ENCODE results near the gene RASSF8.

Gene RASSF8

GRCh38 chr12:25994901-25995625, 36.6 kb downstream of the RASSF8 start:
- DNase-seq, result no peak

GRCh38 chr12:25995906-25996305, 37.4 kb downstream of the RASSF8 start:
- DNase-seq, result no peak

DNA sequence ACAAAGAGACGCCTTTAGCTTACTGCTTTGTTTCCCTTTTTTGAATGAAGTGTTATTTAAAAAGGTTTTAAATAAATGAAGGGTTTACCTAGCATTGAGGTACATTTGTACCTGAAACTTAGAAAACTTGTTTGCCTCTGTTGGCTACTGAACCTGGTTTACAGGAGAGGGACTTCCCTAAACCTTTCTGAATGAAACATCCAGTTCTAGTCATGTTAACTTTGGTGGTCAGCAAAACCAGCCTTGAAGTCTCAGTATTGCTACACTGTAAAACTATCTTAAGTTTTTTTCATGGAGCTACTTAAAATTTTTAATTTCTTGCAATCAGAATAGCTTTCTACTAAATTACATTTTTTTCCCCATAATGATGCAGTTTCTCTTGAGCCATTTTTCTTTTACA, 38.2 kb downstream of the RASSF8 start:
- no peak for DNase-seq

GRCh38 chr12:25997201-25997963, 38.9 kb downstream of the RASSF8 start:
- no peak for DNase-seq

DNA sequence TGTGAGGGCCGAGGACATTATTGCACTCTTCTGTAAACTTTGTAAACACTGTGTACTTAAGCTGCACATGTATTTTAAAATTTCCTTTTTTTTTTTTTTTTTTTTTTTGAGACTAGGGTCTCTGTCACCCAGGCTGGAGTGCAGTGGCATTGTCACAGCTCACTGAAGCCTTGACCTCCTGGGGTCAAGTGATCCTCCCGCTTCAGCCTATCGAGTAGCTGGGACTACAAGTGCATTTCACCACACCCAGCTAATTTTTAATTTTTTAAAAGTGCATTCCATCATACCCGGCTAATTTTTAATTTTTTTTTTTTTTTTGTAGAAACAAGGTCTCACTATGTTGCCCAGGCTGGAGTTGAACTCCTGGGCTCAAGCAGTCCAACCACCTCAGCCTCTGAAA, 42.4 kb downstream of the RASSF8 start:
- no peak for DNase-seq

- DNase-seq, result no peak
Measured at GRCh38 chr12:26001530-26001929, 43.0 kb downstream of the RASSF8 start.

- no peak for DNase-seq
Measured at GRCh38 chr12:26003065-26003464, 44.6 kb downstream of the RASSF8 start.

DNA sequence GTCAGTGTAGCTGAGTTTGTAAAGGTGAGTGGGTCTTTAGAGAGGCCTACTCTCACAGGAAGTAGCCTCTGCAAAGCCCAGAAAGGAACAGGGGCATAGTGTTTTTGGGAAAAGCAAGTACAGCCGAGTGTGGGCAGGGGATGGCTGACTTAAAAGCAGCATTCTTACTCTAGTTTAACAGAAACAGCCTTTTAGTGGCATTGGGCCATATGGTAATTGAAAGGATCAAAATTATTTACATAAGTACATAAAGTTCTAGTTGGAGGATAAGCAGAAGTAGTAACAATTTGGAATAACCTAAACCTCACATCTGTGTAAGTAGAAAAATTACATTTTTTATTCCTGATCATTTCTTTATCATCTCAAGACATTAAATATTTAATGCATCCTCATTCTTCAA, 49.1 kb downstream of the RASSF8 start:
- no peak for DNase-seq

DNA sequence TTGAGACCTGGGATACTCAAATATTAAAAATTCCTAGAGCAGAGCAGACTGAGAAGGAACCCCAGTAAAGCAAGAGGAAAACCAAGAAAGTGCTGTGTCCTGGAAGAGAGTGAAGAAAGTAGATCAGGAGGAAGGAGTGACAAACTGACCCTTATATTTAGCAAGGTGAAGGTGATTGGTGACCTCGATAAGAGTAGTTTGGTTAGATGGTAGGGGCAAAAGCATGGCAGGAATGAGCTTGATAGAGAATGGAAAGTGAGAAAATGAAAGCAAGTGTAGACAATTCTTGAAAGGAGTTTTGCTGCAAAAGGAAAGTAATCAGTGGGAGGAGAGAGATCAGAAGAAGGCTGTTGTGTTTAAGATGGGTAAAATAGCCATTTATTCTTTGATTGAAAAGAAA, 51.1 kb downstream of the RASSF8 start:
- DNase-seq, result no peak

DNA sequence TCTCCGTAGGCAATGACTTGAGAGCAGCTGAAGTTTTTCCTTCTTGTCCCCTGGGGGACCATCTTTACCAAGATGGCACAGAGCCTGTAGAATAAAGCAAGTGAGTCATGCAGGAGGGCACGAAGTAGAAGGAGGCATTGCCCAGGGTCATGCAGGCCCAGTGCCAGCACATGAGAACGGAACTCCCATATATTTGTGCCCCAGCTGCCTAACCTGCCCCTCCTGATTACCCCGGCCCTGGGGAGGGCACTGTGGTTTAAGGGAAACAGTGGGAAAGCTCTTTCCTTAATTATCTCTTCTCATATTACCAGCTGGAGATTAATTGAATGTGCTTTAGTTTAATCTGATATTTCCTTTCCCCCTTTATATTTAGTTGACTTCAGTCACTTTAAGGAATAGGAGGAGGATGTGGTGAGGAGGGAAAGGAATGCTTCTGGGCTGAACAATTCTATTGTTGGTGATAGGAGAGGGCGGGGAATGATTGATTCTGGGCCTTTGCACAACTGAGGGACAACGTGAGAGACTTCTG, 51.9 kb downstream of the RASSF8 start:
- DNase-seq, result no peak

DNA sequence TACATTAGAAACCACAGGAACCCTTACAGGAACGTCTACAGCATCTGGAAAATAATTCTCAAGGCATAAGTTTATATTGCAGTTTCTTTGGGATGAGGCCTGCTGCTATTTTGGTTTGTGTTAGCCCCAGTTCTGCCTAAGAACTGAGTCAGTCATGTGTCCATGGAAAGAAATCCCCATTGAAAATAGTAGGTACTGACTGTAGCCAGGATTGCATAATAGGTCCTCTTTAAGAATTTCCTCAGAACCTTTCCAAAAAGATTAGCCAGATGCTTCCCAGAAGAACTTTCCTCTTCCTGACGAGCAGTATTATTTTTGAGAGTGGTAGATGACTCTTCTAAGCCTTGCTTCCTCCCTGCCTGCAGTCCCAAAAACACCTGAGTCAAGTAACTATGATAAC, 52.6 kb downstream of the RASSF8 start:
- DNase-seq, result no peak

DNA sequence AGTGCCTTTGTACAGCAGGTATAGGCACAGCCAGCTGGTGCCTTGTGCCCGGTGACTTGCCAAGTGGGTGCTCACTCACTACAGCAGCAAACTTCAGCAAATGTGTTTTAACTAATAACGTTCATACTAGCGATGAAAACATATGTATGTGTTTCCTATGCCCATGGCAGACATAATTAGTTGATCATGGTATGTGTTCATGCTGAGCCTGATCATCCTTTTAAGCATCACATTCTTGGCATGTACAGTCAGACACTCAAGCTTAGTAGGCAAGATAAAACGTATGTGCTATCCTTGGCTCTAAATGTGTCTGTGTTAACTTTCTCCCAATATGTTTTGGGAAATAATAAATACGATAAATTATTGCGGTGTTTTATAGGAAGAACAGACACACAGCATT, 55.6 kb downstream of the RASSF8 start:
- DNase-seq, result no peak

DNA sequence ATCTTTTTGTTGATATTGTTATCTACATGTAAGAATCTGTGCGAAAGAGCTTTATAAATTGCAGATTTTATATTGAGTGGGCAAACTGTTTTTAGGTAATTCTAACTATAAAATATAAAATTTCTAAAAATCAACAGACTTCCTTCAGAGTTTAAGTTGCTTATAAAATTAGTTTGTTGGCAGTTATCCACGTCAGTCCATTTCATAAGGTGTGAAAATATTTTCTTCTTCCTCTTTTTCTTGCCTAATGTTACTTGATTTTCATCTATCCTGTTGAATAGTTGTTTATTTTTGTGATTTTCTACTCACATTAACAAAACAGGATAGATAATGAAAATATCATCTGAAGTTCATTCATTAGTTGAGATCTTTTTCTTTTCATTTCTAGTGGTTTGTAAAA, 58.0 kb downstream of the RASSF8 start:
- DNase-seq, result no peak

- DNase-seq, result peak; percentile 59
Measured at GRCh38 chr12:26017484-26018211, 59.2 kb downstream of the RASSF8 start.

- DNase-seq, result no peak
Measured at GRCh38 chr12:26018926-26019325, 60.4 kb downstream of the RASSF8 start.

DNA sequence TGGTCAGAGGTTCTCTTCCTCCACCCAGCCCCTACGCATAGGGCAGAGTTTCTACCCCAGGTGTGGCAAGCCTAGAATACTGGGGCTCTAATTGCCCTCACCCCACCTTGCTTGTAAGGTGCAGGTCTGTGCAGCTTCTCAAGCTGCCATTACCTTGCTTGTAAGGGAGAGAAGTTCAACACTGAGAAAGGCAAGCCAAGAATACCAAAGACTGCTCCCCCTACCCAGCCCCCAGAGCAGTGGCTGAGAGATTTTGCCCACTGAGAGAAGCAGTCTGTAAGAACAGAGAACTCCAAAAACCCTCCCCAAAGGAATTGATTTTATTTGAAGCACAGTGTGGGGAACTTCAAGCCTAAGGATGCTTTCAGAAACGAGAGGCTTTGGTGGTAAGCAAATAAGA, 63.1 kb downstream of the RASSF8 start:
- DNase-seq, result no peak

GRCh38 chr12:26022043-26022442, 63.6 kb downstream of the RASSF8 start:
- no peak for DNase-seq

- no peak for DNase-seq
Measured at GRCh38 chr12:26026713-26027112, 68.2 kb downstream of the RASSF8 start.

DNA sequence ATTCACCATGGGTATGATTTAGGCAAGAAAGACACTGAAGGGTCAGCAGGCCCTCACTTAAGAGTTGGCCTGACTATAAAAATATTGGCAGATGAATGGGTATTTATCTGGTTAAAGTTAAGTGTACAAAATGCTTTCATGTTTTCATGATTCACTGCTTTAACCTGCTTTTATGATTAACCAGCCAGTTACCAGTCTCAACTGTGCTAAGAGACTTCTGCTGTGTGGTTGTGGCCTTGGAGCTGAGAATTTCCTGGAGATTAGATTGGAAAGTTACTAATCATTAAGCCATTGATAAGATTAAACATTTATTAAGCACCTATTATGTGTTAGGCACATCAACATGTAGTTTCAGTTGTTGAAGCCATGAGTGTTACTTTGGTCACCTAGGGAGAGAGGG, 68.9 kb downstream of the RASSF8 start:
- no peak for DNase-seq

DNA sequence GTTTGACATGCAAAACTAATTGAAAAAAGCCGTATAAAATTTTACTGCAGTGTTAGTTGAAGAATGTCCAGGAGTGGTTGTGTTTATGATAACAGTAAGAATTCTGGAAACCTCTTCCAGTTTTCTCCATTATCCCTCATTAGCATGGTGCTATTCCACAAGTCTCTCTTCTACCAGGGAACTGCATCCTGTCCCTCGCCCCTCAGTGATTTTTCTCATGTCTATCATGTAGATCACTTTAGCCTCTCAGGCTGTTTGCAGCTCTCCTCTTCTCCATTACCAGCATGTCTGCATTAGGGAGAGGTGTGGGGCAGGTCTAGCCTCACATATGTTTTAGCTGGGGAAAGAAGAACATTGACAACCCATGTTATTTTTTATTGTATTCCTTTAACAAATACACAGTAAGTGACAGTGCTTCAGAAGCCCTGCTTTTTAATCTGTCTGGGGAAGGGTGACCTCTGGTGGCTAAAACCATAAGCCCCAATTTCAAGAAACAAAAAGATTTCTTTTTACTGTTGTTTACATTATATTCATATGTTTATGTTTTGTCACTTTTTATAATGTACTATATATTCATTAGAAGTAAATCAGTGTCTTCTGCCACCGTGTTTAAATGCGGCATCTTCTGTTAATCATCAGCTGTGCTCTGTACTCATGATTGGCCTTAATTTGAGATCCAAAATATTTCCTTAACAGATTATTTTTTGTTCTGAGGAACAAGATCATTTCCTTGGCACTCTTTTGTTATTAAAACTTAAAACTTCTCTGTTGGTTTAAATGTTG, 70.7 kb downstream of the RASSF8 start:
- no peak for DNase-seq

DNA sequence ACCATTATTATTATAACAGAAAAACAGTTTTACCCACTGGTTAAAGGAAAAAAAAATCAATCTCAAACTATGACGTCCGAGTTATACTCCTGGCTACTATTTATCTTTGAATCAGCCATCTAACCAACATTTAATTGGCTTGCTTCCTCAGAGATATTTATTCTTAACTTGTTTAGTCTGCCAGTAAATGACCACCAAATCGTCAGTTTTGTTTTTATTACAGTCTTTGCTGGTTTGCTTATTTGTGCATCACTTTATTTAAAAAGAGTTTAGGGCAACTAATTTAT, 71.2 kb downstream of the RASSF8 start:
- no peak for DNase-seq

DNA sequence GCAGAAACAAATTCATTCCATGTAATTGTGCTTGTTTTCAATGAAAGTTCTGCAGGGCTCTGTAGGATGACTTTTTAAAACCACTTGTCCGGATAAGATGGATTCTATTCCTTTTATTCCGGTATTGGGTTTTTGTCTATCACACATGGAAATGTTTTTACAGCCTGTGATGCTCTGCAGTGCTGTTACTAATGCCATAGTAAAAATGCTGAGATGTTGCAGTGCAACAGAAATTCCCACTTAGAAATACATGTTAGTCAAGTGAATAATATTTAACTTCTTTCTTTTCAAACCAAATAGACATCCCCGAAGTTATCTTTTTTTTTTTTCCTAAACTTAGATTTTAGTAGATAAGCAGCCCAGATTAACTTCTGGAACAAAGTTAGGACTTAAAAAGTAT, 71.9 kb downstream of the RASSF8 start:
- DNase-seq, result no peak

DNA sequence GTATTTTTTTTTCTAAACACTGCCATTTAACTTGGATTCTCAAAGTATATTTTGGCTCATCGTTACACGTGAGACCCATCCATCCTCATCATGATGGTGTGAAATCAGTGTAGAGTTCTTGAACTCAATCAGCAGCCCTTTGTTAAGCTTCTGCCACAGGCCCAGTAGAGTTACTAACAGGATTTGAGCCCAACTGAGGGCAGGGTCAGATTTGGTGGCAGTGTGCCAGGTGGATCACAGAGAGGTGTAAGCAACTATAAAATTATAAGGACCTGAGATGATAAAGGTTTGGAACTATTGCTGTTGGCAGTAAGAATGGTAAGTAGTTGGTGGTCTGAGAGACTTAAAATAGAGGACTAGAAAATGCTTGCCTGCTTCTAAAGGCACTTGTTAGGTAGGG, 72.8 kb downstream of the RASSF8 start:
- no peak for DNase-seq
